ENCODE data around the gene KLHL36.

- TF ChIP-seq CTCF (IDR thresholded peaks at IDR 0.05) (no peak), POLR2A (IDR thresholded peaks at IDR 0.05) (no peak)
Measured at GRCh38 chr16:84665843-84666242, 17.5 kb downstream of the KLHL36 start.

All from testis (tissue), 2 donors.